Kasumi-1 (cell line): ENCODE data around the gene RAB7A.
A peak's percentile ranks its signal among the peaks of the same experiment; 100 is the strongest.
"Not testable (repeated sequence)": the region's sequence is repeated elsewhere in the genome, so short reads cannot be mapped to it uniquely, and the experiment has no call there.

Source experiments
- DNase-seq, 2 experiments: peaks; one replicate each; lab custom pipeline; 2025; lab: John Stamatoyannopoulos, UW

Gene RAB7A

DNA sequence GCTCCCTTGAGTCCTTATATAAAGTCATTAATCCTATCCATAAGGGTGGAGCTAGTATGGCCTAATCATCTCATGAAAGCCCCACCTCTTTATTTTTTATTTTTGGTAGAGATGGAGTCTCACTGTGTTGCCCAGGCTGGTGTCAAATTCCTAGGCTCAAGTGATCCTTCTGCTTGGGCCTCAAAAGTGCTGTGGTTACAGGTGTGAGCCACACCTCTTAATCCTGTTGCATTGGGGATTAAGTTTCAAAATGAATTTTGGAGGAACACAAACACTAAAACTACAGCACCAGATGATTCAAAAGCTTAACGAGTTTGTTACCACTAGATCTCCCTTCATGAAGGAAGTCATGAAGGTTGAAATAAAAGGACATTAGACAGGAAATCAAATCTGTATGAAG lies 27.7 kb downstream of the RAB7A start:
- DNase-seq: no peak

DNA sequence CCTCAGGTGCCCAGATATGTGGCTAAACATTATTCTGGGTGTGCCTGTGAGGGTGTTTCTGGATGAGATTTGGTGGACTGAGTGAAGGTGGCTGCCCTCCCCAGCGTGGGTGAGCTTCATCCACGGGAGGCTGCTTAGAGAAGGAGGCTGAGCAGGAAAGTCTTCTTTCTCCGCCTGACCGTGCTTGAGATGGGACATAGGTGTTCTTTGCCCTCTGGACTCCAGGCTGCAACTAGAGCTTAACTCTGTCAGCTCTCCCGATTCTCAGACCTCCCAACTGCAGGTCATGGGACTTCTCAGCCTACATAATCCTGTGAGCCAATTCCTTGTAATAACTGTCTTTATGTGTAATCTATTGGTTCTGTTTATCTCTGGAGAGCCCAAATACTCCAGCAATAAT lies 34.1 kb downstream of the RAB7A start:
- DNase-seq: no peak

DNA sequence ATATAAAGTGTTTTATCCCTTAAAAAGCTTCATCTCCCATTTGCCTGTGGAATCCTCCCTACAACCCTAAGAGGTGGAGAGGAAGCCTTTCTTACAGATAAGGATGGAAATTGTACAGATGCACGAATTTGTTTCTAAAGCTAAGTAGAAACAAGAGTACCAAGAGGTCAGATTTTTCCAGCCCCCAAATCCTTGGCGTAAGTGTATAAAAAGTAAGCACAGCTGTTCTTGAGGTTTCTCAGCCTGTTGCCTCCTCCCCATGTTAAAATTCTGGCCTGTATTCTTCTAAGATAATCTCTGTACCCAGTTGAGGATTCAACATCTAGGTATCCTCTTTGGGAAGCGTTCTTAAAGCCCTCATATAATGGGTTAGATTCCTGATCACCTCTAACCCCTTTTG lies 34.9 kb downstream of the RAB7A start:
- DNase-seq: no peak

DNA sequence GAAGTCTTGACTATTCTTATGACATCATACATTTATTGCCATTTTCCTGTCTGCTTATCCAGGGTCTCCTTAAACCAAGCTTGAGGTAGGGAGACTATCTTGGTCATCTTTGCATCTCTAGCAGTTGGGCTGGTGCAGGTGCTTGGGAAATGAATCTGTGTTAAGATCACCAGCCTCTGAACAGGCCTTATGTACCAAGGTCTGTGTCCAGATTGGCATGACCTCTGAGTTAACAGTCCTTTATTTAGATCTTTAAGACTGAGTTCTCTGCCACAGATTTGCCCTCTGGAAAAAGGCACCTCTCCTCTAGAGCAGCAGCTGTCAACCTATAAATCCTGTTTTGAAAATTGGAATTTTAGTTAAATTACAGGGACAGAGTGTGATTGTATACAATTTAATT lies 35.4 kb downstream of the RAB7A start:
- no peak for DNase-seq

DNA sequence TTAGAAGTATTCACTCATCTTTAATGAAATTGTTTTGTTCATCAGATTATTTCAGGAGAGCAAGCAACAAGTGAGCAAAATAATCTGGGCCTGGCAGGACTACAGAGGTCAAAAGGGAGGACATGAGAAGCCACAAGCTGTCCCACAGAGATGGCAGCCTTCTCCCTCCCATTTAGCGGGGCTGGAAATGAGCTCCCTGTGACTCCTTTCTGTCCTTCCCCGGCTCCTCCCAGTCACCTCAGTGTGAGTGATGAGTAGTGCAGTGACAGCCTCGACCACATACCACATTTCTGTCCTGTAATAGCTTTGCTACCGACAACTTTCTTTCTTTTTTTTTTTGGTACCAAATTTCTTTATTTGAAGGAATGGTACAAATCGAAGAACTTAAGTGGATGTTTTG lies 38.0 kb downstream of the RAB7A start:
- peak in 1 of 2 experiments; percentile 19 for DNase-seq

DNA sequence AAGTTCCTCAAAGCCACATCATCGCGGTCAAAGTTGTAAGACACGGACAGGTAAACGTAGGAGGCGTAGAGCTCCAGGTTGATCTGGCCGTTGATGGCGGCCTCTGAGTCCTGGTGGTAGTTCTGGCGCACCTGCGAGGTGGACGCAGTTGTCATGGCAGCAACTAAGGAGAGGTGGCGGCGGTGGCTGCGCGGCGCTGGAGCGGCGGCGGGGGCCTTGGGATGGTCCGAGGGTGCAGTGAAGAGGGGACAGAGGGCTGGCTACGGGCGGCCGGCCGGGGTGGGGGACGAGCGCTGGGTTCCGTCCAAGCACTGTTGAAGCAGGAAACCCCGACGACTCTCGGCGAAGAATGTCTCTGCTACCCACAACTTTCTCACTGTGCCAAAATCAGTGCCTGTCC lies 38.9 kb downstream of the RAB7A start:
- no peak for DNase-seq

DNA sequence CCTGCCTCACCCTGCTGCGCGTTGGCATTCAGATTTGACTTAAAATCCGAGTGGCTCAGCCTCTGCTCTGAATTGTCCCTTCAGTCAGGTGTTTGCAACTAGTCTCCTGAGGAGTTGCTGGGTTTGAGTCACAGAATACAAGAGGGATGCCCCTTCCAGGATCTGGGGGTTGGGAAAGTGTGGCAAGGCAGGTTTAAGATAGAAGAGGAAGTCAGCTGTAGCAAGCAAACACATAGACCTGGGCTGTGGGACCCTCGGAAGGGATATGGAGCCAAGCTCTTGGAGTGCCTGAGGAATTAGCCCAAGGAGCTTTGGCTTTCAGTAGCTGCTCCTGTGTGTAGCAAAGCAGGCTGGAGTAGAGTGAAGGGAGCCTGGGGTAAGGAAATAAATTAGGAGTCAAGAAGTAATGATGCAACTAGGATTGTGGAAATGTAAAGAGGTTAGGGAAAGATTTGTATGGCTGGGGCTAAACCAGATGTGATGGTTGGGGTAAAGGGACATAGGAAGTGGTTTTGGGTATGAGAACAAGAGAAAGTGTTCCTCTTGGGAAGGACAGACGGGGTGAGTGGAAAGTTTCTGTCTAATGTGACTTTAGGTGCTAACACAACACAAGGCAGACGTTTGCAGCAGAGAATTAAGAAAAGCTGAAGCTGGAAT lies 41.2 kb downstream of the RAB7A start:
- peak; percentile 26 to 30 for DNase-seq

DNA sequence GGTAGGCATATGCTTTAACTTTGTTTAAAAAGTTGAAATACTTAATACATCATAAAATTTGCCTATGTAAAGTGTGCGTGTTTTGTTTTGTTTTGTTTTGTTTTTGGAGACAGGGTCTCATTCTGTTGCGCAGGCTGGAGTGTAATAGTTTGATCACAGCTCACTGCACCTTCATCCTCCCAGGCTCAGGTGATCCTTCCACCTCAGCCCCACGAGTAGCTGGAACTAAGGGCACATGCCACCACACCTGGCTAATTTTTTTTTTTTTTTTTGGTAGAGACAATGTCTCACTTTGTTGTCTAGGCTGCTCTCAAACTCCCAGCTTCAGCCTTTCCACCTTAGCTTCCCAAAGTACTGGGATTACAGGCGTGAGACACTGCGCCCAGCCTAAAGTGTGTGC lies 42.5 kb downstream of the RAB7A start:
- no peak for DNase-seq

DNA sequence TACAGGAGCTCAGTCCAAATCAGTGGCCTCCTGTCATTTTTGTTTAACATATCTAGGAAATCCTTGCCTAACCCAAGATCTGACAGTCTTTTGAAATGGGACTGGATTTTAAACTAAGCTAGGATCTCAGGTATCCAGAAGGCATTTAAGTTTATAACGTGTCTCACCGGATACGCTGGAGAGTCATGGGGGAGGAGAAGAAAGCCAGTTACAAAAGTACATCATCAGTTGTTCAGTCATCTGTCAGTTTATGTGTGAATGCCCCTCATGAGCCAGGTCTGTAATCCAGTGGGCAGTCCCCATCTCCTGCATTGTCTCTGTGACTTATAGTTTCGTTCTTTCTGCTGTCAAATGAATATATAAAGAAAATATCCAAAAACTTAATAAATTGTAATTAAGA lies 44.4 kb downstream of the RAB7A start:
- no peak for DNase-seq

DNA sequence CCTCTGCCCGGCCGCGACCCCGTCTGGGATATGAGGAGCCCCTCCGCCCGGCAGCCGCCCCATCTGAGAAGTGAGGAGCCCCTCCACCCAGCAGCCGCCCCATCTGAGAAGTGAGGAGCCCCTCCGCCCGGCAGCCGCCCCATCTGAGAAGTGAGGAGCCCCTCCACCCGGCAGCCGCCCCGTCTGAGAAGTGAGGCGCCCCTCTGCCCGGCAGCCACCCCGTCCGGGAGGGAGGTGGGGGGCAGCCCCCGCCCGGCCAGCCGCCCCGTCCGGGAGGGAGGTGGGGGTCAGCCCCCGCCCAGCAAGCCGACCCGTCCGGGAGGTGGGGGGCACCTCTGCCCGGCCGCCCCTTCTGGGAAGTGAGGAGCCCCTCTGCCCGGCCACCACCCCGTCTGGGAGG lies 47.2 kb downstream of the RAB7A start:
- DNase-seq: not testable (repeated sequence)

DNA sequence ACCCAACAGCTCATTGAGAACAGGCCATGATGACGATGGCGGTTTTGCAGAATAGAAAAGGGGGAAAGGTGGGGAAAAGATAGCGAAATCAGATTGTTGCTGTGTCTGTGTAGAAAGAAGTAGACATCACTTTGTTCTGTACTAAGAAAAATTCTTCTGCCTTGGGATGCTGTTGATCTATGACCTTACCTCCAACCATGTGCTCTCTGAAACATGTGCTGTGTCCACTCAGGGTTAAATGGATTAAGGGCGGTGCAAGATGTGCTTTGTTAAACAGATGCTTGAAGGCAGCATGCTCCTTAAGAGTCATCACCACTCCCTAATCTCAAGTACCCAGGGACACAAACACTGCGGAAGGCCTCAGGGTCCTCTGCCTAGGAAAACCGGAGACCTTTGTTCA lies 47.6 kb downstream of the RAB7A start:
- not testable (repeated sequence) for DNase-seq

DNA sequence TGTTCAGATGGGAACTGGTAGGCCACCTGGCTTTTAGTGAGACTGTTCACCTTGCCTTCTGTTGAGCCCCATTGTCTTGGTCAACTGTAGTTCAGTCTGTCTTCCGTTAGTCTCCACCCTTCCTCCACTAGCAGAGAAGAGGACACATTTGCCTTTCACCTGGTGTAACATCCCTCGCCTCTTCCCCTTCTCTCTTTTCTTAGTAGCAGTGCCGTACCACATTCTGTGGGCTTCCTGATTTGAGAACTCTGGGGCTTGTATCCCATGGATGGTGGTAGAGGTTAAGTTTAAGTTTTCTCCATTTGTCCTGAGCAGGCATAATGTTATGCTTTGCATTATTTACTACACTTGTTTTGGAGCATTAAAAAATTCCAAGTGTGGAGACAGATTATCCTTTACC lies 49.3 kb downstream of the RAB7A start:
- DNase-seq: no peak

DNA sequence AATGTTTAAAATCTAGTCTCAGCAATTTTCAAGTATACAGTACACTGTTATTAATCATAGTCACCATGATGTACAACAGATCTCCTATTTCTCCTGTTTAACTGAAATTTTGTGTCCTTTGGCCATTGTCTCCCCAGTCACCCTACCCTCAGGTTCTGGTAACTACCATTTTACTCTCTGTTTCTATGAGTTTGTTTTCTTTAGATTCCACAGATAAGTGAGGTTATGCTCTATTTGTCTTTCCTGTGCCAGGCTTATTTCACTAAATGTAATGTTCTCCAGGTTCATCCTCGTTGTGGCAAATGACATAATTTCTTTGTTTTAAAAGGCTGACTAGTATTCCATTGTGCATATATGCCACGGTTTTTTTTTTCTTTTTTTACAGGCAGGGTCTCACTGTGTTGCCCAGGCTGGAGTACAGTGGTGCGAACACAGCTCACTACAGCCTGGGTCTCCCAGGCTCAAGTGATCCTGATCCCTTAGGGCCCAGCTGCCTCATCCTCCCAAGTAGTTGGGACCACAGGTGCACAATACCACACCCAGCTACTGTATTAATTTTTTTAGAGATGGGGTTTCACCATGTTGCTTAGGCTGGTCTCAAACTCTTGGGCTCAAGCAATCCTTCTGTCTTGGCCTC lies 50.0 kb downstream of the RAB7A start:
- DNase-seq: no peak

DNA sequence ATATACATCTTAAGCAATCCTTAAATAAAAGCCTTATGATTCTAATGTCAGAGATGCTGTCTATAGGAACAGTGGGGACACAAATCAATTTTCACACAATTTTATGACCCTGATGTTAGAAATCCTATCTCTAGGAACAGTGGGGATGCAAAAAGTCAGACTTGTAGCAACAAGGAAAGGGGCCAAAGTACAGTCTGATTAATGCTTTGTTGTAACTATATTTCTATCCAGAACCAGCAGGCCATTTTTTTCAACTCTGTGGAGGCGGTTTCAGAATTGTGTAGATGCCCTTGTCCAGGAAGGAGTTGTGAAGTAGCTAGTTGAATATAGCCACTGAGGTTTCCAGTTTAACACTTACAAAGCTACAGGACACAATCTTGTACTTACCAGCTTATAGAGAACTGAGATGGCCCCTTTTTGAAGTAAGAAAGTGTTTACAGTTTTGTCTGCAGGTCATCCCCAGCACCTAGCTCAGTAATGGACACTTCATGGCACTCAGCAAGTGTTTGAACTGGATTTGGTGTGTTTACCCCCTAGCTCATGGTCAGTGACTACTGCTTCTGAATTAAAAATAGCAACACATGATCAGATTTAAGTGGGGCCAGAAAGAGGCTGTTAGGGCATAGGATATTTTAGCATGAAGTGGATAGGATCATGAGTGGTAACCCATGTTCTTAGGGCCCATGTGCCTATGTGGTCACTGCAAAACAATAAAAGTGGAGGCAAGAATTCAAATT lies 54.3 kb downstream of the RAB7A start:
- DNase-seq: no peak

DNA sequence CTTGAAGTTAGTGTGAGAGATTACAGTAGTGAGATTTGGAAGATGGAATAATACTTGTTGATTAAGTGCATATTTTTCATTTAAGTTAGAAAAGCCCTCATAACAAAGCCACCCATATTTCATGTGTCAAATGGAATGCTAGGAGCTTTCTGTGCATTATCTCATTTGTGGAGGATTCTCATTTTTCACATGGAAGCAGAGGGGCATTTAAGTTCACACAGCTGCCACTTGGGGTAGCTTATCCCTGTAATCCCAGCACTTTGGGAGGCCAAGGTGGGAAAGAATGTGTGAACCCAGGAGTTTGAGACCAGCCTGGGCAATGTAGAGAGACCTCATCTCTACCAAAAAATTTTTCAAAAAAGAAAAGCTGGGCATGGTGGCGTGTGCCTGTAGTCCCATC lies 55.2 kb downstream of the RAB7A start:
- DNase-seq: no peak

DNA sequence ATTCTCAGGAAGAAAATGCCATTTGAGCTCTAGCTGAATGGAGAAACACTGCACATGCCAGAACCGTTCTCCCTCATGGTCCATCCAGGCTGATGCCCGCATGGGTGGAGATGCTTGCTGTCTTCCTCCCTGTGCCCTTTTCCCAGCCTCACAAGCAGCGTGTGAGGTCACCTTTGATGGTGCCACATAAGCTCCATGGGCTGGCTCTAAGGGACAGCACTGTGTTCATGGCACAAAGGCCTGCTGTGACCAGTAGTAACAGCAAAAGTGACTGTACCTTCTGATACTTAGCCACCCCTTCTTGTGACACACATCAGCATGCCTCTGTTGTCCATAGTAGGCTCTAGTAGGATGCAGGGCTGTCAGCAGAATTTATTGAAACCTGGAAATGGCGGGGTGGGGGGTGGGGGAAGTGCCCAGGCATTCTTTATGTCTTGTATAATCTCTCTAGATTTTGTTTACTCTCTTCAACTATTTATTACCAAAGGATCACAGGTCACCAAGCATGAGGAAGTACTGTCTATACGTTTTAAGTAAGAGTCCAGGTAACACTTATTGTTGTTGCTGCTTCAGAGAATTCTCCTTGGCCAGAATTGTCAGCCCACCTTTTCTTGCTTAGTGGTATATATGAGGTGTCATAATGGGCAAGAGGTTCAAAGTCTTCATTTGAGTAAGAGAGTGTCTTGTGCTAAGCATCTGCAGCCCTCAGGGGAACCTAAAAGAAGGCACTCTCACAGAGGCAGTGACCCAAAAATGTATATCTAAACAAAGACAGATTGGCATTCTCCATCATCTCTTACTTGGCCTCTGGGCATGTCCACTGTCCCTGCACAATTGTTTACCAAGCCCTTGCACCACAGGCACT lies 56.5 kb downstream of the RAB7A start:
- no peak for DNase-seq

DNA sequence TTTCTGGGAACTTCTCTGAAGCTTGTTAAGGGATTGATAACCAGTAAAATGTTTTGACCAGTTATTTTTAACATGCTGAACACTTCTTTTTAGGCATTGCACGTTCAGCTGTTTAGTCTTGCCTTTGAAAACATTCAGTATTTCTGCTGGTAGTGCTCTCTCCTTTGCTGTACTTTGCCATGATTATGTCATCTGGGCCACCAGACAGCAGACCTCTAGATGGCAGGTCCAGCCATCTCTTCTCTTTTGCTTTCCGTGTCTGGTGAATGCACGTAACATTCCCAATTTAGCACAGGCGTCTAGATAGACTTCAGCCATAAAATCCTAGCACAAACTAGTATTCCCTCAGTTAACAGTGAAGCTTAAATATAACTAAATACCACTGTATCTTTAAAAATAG lies 57.8 kb downstream of the RAB7A start:
- no peak for DNase-seq

DNA sequence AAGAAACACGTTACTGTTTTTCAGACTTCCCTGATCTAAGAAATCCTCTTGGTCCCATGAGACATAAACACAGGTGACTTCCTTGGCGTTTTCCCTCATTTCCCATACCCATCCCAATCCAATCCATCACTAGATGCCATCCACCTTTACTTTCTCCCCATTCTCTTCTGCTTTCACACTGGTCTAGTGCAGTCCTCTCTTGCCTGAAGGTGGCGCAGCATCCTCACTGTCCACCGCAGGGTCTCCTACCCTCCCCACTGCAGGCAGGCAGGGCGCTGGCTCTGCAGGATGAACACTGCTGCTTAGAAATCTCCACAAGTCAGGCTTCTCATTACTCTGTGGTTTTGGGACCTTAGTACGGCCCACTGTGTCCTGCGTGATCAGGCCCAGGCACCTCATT lies 58.2 kb downstream of the RAB7A start:
- DNase-seq: peak; percentile 64 to 77

DNA sequence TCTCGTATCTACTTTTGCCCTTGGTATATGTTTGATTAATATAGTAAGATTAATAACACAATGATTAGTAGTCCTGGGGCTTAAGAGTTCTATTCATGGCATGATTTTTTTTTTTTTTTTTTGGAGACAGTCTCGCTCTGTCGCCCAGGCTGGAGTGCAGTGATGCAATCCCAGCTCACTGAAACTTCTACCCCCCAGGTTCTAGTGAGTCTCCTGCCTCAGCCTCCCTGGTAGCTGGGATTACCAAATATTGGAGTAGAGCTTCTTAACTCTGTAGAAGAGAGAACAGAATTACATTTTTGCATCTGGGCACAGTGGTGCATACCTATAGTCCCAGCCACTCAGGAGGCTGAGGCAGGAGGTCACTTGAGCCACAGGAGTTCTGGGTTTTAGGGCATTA lies 58.9 kb downstream of the RAB7A start:
- no peak for DNase-seq

DNA sequence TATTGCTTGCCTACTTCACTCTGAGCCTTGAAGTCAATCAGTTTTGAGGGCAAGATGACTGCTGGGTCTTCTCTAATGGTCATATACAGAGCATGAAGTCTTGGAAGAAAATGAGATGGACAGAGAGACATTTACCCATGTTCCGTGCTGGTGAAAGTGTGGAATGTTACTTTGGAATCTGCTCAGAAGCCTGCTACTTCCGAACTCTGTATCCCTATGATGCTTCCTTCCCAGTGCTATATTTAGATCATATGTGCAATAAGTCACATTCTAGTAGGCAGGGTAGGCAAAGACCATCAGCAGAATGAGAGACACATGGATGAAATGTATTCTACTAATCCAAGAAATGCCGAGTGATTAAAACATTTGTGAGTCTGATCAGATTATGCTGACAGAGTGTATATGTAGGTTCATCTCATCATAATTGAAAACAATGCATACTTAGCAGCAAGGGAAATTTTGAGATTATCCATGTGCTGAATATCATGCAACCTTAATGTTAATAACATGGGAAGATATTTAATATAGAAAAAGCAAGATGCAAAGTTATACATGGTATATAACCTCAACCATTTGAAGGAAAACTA lies 60.5 kb downstream of the RAB7A start:
- DNase-seq: no peak

DNA sequence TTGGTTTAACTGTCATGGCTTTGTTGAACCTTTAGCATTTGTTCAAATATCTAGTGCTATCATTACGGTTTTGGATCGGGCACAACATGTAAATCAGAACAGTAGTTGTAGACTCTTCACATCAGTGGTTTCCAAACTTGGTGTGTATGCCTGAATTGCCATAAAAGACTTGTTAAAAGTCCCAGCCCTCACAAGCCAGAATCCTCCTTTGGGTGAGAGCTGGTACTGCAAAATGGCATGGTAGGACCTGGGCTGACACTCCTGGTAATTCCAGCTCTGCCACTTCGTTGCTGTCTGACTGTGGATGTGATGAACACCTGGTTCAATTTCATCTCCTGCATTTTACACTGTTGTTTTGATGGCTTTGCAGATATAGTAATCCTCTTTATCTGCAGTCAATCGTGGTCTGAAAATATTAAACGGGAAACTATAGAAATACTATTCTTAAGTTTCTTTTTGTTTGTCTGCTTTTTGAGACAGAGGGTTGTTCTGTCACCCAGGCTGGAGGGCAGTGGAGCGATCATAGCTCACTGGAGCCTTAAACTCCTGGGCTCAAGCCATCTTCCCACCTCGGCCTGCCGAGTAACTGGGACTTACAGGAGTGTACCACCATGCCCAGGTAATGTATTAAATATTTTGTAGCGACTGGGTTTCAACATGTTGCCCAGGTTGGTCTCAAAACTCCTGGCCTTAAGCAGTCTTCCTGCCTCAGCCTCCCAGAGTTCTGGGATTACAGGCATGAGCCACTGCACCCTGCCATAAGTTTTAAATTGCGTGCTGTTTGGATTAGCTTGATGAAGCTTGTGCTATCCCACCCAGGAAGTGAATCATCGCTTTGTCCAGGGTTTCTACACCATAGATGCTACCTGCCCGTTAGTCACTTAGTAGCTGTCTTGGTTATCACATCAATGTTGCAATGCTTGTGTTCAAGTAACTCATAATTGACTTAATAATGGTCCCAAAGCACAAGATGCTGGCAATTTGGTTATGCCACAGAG lies 61.6 kb downstream of the RAB7A start:
- DNase-seq: peak; percentile 40 to 45
